NCI-H748 (cell line): Measurements from ENCODE around the gene TBC1D9.

Experiments used
- DNase-seq: peaks from one replicate; lab custom pipeline; 2025; ENCODE audit not compliant: unreplicated experiment; lab: John Stamatoyannopoulos, UW

TBC1D9 gene

DNA sequence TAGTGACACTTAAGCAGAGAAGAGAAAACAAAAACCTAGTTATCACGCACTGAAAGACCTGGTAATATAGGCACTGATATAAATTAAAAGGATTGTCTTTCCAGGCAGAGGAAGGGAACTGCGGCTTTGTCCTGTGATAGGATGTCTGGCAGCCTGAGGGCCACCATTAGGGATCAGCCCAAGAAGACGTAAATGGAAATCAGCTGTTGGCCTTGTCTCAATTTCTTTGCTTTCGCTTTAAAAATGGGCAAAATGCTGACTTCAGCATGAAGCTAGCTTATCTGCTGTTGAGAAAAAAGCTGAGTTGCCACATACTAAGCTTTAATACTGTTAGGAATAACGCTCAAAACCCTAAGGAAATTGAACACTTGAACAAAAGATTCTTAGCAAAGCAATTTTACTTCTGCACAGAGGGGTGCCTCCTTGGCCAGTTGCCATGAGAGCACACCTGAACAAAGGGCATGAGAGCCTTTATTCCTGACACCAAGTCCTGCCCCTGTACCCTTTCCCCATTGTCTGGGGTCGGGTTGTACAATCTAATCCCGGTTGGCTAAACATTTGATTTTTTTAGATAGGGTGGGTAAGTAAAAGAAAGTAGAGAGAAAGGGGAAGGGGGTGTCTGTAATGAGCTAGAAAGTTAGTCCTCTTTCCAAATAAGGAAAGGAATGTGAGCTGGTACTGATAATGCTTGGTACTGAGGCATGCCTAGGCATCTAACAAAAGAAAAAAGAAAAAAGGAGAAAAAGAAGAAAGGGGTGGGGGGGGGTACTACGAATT is 102.3 kb downstream of the TBC1D9 start:
- no peak for DNase-seq

DNA sequence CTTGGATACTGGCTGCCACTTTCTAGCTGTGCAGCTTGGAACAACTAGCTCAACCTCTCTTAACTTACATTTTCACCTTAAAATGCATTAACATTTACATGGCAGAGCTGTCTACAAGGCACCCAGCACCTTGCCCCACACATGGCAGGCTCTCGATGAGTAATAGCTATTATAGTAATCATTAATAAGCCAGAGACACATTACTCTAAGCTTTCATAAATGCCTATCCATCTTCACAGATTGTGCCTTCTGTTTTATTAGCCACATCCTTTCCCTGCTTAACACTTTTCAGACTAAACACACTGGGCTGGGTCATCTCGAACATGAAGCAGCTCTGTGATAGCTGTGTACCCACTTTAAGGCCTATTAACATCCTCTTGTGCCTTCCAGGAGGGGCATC is 103.6 kb downstream of the TBC1D9 start:
- DNase-seq, result no peak

GRCh38 chr4:140648716-140649308 is 107.4 kb downstream of the TBC1D9 start:
- DNase-seq, result no peak

DNA sequence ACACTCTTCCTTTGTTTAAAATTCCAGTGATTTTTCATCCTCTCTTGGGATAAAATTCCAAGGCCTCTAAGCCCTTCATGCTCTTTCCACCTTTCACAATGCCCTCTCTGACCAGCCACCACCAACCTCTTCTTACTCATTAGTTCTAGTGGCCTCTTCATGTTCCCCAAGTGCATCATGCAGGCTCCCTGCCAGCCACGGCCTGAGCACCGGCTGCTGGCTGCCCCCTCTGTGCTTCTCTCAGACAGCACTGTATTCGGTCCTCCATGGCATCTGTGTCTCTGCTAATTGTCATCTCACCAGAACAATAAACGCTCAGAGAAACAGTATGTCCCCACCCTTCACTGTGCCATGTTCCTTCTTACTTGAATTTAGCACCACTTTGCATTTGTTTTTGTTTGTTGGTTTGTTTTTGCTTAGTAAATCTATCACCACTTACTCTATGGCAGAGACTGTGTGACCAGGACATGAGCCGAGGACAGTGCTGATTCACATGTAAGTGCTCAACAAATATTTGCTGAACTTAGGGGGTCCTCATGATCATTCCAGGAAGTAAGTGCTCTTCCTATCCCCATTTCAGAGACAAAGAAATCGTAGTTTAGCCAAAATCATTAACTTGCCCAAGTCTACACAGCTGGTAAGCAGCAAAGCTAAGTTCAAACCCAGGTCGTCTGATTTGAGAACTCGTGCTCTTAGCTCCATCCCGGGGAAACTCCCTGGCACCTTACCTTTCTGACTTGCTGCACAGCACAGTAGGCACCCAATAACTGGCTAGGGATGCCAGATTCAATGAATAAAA is 110.4 kb downstream of the TBC1D9 start:
- DNase-seq, result peak; percentile 75

DNA sequence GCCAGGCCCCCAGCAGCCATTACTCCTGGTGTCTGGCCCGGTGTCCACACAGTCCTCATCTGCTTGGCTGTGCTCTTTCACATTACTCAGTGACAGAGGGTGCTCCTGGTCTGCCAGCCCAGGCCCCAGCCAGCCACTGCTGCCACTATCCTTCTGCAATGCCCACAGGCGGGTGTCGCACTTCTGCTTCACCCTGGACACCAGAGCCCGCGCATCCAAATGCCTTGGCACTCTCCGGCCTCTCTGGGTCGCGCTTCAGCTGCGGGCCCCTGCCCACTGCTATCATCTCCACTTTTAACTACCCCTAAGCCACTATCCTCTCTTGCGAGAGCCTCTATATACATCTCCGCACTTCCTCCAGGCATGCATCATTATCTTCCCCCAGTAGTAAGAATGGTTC is 111.0 kb downstream of the TBC1D9 start:
- no peak for DNase-seq

DNA sequence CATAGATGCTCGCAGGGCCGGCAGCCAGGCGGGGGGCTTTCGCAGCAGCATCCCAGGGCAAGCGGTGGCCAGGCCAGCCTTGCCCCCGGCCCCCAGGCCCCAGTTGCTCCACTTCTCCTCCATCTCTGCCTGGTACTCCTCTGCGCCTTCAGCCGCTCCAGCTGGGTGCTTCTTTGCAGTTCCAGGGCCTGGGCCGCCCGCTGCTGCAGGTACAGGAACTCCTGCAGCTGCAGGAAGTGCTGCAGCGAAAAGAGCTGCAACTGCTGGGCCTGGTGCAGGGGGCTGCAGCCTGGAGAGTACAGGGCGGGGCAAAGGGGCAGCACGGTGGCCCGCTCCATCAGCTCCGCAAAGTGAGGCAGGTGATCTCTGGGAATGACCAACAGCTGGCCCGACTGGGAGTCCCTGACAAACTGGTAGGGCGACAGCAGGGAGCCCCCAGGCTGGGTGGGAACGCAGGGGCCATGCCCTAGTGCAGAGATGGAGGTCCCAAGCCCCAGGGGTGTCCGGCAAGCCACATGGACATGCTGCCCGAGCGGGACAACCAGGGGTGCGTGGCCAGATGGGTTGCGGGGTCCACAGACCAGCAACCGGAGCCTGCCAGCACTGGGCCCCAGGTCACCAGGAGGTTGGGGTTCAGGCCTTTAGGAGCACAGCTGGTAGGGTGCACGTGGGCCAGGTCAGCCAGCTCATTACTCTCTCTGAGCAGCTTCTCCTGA is 111.6 kb downstream of the TBC1D9 start:
- no peak for DNase-seq

DNA sequence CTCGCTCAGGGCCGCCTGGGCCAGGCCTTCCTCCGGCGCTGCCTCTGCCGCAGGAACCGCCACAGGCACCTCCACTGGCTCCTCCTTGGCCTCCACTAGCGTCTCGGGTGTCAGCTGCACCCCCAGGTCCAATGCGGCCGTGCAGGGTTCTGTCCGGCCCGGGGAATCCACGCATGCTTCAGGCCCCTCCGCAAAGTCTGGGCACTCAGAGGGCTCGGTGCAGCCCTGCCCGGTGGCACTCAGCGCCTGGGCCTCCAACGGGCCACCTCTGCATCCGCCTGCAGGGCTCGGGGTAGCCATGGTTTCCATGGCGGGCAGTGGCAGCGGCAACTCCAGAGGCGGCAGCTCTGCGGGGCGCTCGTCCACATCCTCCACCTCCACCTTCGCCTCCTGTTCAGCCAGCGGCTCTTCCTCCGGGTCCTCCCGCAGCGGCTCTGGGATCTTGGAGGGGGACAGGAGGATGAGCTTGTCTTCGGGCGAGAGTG is 112.6 kb downstream of the TBC1D9 start:
- no peak for DNase-seq

DNA sequence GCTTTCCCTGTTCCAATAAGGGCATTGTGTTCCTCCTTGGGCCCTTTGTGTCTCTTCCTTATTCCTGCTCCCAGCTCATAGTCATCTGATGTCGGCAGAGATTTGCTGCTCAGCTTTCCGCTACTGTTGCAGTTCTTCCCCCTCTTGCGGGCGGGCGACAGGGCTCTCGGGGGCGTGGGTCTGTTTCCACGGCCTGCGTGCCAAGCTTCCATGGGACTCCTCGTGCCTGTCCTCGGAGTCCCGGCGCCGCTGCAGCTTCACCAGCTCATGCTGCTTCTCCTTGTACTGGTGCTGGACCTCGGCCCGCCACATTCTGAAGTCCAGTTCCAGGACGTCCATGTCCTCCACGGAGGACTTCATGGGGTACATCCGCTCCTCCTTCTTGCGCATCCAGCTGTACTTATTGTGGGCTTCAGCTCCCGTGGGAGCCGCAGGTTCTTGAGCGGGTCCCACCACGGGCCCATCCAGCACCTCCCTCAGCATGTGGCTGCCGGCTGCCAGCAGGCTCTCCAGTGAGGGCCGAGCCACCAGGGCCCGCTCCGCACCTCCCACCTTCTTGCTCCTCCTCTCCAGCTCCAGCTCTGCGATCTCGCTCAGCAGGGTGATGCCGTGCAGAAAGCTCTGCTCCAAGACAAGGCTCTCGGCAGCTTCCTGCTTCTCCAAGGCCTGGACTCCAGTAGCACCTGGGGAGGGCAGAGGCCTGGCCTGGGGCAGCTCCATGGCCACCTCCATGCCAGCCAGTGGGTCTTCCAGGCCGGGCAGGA is 113.3 kb downstream of the TBC1D9 start:
- no peak for DNase-seq

DNA sequence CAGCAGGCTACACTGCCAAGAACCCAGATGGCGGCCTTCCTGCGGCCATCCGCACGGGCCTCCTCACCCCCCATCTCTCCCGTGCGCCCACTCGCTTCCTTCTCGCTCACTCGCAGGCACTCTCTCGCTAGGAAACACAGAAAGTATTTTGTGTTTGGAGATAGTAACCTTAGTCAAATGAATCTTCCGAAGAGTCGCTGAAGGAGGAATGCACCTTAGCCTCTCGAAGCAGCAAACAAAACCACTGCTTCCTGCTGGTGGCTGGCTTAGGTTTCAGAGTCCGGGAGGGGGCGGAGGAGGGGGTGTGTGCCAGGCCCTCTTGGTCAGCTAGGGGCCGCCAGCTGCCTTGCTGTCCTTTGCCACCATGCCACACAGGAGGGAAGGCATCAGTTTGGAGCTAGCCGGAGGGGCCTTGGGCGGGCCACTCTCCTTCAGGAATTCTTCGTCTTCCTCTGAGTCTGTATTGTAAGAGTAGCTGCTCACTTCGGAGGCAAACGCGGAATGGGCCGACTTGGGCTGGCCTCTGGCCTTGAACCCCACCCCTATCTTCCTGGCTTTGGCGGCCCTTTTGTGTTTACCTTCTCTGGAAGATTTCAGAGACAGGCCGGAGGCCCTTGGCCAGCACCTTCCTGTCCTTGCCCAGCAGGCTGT is 114.3 kb downstream of the TBC1D9 start:
- DNase-seq, result no peak

DNA sequence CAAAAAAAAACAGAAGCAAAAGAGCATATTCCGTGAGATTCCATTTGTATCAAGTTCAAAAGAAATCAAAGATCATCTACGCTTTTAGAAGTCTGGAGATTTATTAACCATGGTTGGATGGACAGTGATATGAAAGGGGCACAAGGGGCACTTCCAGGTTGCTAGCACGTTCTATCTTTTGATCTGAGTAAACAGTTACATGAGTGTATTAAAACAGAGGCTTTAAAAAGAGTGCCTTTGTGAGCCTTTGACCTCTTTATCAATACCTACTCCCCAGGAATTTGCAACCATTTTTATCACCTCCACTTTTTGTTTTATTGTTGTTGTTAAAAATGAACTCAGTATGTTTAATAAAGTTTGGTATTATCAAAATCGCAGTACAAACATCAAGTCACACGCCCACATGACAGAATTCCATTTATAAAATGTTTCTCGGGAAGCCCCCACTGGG is 115.1 kb downstream of the TBC1D9 start:
- no peak for DNase-seq

DNA sequence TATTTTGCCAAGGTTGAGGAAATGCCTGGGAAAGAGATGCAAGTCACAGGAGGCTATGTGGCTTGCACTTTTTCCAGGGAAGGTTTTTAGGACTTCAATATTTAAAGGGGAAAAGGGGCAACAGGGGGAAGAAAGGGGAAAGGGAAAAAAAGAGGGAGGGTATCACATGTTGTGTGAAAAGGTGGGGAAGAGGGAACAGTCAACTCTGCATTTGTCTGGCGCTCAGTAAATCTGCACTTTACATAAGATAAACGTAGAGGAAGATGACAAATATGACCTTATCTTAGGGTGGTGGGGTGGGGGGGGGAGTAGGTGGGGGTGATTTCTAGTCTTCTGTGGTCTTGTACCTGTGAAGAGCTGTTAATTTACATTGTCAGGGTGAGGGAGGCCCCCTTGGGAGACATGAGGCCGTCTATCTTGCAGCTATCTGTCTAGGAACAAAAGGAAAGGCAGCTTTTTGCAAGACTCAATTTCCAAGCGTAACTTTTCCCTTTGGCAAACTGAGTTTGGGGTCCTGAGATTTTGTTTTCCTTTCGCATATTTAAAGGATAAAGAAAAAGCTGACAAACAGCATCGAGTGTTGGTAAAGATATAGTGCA is 115.9 kb downstream of the TBC1D9 start:
- DNase-seq, result no peak

- DNase-seq, result no peak
These were observed 117.1 kb downstream of the TBC1D9 start for GRCh38 chr4:140639066-140639465.

- peak; percentile 32 for DNase-seq
These were observed 118.3 kb downstream of the TBC1D9 start for GRCh38 chr4:140637836-140638235.

- no peak for DNase-seq
These were observed 120.6 kb downstream of the TBC1D9 start for GRCh38 chr4:140635606-140636005.

GRCh38 chr4:140633951-140634350 is 122.2 kb downstream of the TBC1D9 start:
- no peak for DNase-seq

GRCh38 chr4:140633124-140633523 is 123.1 kb downstream of the TBC1D9 start:
- no peak for DNase-seq

- DNase-seq, result no peak
These were observed 125.9 kb downstream of the TBC1D9 start for GRCh38 chr4:140630246-140630645.

- no peak for DNase-seq
These were observed 128.2 kb downstream of the TBC1D9 start for GRCh38 chr4:140628016-140628415.

DNA sequence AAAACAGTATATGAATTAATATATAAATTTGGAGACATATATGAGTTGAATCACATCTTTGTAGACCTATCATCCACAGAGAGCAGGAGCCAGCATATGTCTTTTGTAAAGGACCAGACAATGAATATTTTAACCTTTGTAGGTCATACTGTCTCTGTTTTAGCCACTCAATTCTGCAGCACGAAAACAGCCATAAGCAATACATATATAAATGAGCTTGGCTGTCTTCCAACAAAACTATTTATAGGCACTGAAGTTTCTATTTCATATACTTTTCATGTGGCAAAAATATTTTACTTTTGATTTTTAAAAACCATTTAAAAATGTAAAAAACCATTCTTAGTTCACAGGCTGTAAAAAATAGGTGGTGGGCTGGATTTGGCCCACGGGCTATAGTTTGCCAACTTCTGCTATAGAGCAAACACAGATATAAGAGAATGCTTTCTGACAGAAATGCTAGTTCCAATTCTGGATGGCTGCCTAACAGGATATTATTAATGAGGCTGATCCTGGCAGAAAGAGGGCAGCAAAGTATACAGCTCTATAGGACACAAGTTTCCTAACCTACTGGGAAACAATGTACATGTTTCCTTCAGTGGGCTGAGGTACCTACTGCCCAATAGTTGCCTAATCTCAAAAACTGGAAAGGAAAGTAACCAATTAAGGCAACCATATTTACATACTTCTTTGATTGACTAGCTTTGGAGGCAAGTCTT is 129.4 kb downstream of the TBC1D9 start:
- DNase-seq, result no peak
